GM12872 (cell line): ENCODE measurements around the gene LAMB1.

Experiments used
- CTCF ChIP-seq: IDR thresholded peaks from 3 replicates; pipeline ENCODE4 v1.5.1; 2011; ENCODE audit warnings: low read depth, mild to moderate bottlenecking, low read length, moderate library complexity; ENCODE audit not compliant: insufficient read depth

Gene LAMB1

GRCh38 chr7:107940951-107941350 is 62.0 kb downstream of the LAMB1 start:
- no peak for TF ChIP-seq CTCF

GRCh38 chr7:107939573-107940489 is 63.1 kb downstream of the LAMB1 start:
- no peak for TF ChIP-seq CTCF

GRCh38 chr7:107938456-107939250 is 64.3 kb downstream of the LAMB1 start:
- no peak for TF ChIP-seq CTCF

- no peak for TF ChIP-seq CTCF
Observed at GRCh38 chr7:107937531-107937930, 65.4 kb downstream of the LAMB1 start.

- no peak for TF ChIP-seq CTCF
Observed at GRCh38 chr7:107936312-107936711, 66.6 kb downstream of the LAMB1 start.

- TF ChIP-seq CTCF: no peak
Observed at GRCh38 chr7:107934991-107935770, 67.8 kb downstream of the LAMB1 start.
